ENCODE measurements around the gene LOXL1.

The LOXL1 gene

GRCh38 chr15:73926219-73927002 is at the start of gene LOXL1:
LOXL1 (plus strand) TSS chr15:73926462; CDS start chr15:73926784, 322 bp downstream.
- no peak for DNase-seq (ENCODE audit: low read depth in 1 of 2, low spot score in 1 of 2)

GRCh38 chr15:73879426-73879825 is 46.8 kb upstream of the LOXL1 start:
- no peak for DNase-seq (ENCODE audit: low read depth in 1 of 2, low spot score in 1 of 2)

DNA sequence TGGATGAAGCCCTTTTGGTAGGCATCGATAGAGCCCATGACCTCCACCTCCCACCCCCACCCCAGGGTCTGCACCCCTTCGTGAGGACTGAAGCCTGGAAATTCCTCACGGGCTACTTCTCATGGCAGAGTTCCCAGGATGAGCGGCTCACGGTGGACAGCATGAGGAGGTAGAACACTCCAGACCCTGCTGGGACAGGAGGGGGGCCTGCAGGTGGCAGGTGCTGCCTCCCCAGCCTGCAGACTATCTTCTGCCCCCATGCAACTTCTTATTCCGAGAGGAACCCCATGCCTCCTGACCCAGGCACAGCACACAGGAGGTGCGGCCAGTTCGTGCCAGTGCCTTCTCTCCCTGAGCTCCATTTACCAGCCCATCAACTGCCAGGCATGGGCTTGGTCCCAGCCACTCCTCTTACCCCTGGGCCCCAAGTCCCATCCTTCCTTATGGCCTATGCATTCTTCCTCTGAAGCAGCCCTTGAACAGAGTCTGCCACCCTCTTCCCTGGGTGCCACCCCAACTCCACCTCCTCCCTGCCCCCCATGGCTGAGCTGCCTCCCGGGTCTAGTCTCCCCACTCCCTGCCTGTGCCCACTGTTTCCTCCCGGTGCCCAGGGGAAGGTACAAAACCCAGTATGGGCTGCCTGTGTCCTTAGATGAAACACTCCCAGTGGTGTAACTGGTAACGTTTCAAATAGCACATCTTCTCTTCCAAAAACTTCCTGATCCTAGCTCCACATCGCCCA is 44.5 kb upstream of the LOXL1 start:
- DNase-seq (ENCODE audit: low read depth in 1 of 2, low spot score in 1 of 2), result no peak

DNA sequence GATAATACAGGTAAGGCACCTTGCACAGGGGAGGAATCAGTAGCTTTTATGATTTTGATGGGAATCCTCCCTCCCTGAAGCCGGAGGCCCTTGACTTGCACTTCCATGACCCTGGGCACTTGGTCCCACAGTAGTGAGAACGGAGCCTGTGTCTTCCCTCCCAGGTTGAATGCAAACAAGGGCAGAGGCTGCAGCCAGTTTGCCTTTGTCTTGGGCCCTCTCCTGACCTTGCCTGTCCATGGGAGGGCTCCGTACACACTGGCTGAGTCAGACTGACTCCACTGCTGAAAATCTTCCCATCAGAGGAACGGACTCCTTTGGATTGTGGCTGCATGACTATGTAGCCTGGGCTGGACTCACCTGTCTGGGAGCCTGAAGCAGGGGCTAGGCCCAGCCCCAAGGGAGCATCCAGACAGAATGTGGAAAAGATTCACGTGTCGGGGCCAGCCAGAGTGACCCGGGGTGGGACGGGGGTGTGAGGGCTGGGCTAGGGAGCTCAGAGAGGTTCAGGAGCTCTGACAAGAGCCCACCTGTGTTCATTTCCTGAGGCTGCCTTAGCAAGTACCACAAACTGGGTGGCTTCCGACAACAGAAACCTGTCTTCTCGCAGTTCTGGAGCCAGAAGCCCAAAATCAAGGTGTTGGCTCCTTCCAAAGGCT is 43.4 kb upstream of the LOXL1 start:
- DNase-seq (ENCODE audit: low read depth in 1 of 2, low spot score in 1 of 2), result no peak

- DNase-seq (ENCODE audit: low read depth in 1 of 2, low spot score in 1 of 2), result no peak
Observed at GRCh38 chr15:73884159-73884558, 42.1 kb upstream of the LOXL1 start.

DNA sequence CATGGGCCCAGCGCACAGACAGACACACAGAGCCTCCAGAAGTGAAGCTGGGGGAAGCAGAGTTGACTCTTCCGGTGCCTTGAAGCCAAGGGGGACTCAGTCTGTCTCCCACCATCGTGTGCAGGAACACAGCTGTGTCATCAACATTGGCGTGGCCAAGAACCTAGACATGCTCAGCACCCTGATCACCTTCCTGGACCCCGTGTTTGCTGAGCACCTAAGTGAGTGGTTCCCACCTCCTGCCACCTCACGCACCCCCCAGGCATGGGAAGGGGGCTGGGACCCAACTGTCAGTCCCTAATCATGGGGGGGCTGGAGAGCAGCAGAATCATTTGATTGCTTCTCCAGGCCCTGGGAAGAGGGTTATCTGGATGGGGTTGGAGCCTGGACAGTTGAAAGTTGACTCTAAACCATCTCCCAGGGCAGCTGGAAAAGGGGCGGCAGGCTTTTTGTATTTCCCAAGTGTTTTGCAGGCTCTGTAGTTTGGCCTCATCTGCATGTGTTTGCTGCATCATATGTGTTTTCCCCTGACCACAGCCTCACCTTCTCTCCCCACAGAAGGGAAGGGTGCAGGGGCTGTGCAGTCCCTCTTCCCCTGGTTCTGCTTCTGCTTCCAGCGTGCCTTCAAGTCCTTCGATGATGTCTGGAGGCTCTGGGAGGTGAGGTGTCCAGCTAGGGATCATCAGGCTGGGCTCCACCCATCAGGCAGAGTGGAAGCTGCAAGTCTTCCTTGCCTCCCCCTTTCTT is 40.1 kb upstream of the LOXL1 start:
- DNase-seq (ENCODE audit: low read depth in 1 of 2, low spot score in 1 of 2), result no peak

- no peak for DNase-seq (ENCODE audit: low read depth in 1 of 2, low spot score in 1 of 2)
Observed at GRCh38 chr15:73886717-73887345, 39.4 kb upstream of the LOXL1 start.

DNA sequence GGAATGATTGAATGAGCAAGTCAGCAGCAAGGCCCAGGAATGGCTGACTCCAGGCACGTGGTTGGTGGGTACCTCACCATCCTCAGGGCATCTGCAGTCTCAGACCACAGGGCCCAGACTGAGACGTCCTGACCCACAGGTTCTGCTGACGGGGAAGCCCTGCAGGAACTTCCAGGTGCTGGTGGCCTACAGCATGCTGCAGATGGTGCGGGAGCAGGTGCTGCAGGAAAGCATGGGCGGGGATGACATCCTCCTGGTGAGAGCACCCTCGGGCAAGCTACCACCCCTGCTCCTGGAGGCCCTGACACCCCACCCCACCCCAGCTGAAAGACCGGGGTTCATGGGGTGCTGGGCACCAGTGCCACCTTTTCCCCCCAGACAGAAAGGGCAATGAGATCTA is 38.8 kb upstream of the LOXL1 start:
- no peak for DNase-seq (ENCODE audit: low read depth in 1 of 2, low spot score in 1 of 2)

DNA sequence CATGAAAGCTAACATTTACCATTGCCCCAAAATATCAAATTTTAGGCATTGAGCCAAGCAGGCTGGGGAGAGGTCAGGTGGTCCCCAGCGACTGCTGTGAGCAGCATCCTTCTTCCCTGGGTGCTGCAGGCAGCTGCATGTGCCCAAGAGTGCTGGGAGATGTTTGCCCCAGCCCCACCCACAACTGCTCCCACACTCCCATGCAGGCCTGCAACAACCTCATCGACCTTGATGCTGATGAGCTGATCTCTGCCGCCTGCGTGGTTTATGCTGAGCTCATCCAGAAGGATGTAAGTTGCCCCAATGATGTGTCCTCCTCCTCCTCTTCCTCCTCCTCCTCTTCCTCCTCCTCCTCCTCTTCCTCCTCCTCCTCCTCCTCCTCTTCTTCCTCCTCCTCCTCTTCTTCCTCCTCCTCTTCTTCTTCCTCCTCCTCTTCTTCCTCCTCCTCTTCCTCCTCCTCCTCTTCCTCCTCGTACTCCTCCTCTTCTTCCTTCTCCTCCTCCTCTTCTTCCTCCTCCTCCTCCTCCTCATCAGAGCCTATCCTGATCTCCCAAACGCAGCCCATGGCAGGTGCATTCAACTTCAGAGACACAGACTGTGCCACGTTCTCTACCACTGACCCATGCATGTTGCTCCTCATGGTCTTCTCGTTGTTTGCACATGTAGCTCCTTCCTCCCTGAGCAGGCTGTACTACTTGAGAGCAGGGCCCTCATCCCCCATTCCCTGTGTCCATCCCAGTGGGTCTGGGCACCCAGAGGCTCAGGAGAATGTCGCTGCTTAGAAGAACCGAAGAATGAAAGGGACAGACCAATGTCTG is 37.8 kb upstream of the LOXL1 start:
- DNase-seq (ENCODE audit: low read depth in 1 of 2, low spot score in 1 of 2), result no peak

- no peak for DNase-seq (ENCODE audit: low read depth in 1 of 2, low spot score in 1 of 2)
Observed at GRCh38 chr15:73889053-73889761, 37.1 kb upstream of the LOXL1 start.

DNA sequence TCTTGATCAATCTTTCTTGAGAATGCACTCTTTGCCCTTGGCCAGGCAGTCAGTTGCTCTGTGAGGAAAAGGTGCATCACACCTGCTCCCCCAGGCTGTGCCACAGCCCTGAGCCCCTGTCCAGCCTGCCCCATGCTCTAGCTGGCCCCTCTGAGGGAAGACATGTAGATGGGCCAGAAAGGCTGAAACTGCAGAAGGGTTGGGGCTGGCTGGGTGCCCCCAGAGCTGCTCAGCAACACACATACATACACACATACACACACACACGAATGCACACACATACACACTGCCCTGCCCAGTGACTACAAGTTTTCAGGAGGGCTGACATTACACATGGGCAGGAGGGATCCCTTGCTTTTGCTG is 36.5 kb upstream of the LOXL1 start:
- no peak for DNase-seq (ENCODE audit: low read depth in 1 of 2, low spot score in 1 of 2)

GRCh38 chr15:73891328-73892315 is 34.6 kb upstream of the LOXL1 start:
- DNase-seq (ENCODE audit: low read depth in 1 of 2, low spot score in 1 of 2), result no peak

- DNase-seq (ENCODE audit: low read depth in 1 of 2, low spot score in 1 of 2), result no peak
Observed at GRCh38 chr15:73892446-73893226, 33.6 kb upstream of the LOXL1 start.

- DNase-seq (ENCODE audit: low read depth in 1 of 2, low spot score in 1 of 2), result no peak
Observed at GRCh38 chr15:73894133-73894814, 32.0 kb upstream of the LOXL1 start.

GRCh38 chr15:73897441-73898261 is 28.6 kb upstream of the LOXL1 start:
- DNase-seq (ENCODE audit: low read depth in 1 of 2, low spot score in 1 of 2), result peak; percentile 10 to 14

All from stimulated activated CD4-positive, alpha-beta T cell treated with anti-CD3 and anti-CD28 coated beads, Interleukin-15, amount 100 ng/mL, for 1 hour (primary cell).